ENCODE data around the gene SORCS1.

DNA sequence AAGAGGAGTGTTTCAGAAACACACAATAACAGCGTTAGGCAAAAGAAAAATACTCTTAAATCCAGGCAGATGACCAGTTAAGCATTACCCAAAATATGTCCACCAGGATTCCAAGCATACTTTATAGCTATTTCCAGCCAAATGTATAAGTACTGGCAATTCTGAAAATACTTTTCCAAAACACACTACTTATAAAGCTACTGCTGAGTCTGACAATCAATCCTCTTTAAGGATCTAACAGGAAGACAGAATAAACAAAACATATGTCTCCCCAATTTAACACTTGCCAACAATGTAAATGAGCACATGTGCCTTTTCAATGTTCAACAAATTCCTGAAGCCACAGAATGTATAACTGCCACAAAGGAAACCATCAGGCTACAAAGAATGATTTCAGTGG is 370.9 kb downstream of the SORCS1 start:
- TF ChIP-seq, protein P1, sequence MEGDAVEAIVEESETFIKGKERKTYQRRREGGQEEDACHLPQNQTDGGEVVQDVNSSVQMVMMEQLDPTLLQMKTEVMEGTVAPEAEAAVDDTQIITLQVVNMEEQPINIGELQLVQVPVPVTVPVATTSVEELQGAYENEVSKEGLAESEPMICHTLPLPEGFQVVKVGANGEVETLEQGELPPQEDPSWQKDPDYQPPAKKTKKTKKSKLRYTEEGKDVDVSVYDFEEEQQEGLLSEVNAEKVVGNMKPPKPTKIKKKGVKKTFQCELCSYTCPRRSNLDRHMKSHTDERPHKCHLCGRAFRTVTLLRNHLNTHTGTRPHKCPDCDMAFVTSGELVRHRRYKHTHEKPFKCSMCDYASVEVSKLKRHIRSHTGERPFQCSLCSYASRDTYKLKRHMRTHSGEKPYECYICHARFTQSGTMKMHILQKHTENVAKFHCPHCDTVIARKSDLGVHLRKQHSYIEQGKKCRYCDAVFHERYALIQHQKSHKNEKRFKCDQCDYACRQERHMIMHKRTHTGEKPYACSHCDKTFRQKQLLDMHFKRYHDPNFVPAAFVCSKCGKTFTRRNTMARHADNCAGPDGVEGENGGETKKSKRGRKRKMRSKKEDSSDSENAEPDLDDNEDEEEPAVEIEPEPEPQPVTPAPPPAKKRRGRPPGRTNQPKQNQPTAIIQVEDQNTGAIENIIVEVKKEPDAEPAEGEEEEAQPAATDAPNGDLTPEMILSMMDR (IDR thresholded peaks at IDR 0.05): no peak
- TF ChIP-seq POLR2A (IDR thresholded peaks at IDR 0.05): no peak
